ENCODE measurements around the gene TDP2. TPM values are rescaled to one million over a fixed set of nuclear protein-coding genes. Genes with fewer than 3 reads are reported as not detected.

TDP2 gene
- total and polyA plus RNA-seq, 2 donors (not counting 3 experiments of a cell fraction or from before 2014, with no cell fraction given) = 13.7 to 39.2 TPM

DNA sequence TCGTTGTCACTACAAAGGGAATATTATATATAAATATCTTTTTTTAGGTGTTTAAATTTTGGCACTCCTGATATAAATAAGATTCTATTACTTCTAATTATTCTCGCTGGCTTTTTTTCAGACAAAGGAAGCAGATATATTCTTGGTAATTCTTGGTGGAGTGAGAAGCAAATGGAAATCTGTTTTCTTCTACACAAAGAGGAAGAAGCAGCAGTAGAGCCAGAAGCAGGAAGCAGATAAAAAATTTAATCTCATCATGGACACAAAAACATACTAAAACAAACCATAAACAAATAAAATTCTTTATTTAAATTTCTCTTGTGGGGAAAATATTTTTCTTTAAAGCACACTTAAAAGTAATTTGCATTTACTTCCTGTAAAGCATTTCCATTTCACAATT, 17.0 kb downstream of the TDP2 start:
- POLR2A ChIA-PET = no interaction called here
- CTCF ChIA-PET = interaction anchor here (1.3 to 2.1 kb wide), 3 partner anchors 15 to 68 kb away, joined by 4 to 5 read pairs (median 4); partner anchors contain the start of genes ACOT13 and TDP2
- dilution Hi-C loops (cut with MboI; ENCODE audit: extremely low pct_ligation_motif_present, low sequenced_read_pairs) = no loop called here

DNA sequence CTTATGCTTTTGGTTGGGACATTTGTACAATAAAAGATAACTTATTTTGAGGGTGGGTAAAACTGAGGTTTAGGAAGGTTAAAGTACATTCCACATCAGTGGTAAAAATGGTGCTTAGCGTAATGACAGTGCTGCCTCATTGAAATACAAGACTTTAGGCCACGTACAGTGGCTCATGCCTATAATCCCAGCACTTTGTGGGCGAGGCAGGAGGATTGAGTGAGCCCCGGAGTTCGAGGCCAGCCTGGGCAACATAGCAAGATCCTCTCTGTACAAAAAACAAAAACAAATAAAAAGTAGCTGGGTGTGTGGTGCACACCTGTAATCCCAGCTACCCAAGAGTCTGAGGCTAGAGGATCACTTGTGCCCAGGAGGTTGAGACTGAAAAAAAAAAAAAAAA, 18.4 kb downstream of the TDP2 start:
- CTCF ChIA-PET = interaction anchor here (0.6 to 2.1 kb wide), 3 partner anchors 10 to 65 kb away, joined by 3 to 5 read pairs (median 5); partner anchors contain the start of genes ACOT13 and TDP2
- Histone ChIP-seq H3K27me3 (ENCODE audit: control insufficient read depth in 2 of 2, insufficient read depth in 2 of 2, low read length in 2 of 2) (peaks cover 3 to 11% of the 10 kb centered on the region in 2 experiments), H3K4me2 (ENCODE audit: insufficient read depth, low read length) (no peak overlapping the region), H3K79me2 (ENCODE audit: control insufficient read depth, insufficient read depth, low read length) (no peaks in the 10 kb centered on the region), H4K20me1 (replicated peaks; ENCODE audit: control insufficient read depth, extremely low read depth, insufficient read depth, low read length) (no peaks in the 10 kb centered on the region), H2AFZ (ENCODE audit: low read depth, low read length) (no peak overlapping the region), H3K9me3 (replicated peaks; ENCODE audit: control insufficient read depth, insufficient read depth, low read length) (no peaks in the 10 kb centered on the region), H3K4me3 (replicated peaks in 1 of 3; ENCODE audit: insufficient read depth in 1 of 3, low read depth in 1 of 3, low read length in 3 of 3) (no peak overlapping the region), H3K27ac (ENCODE audit: insufficient read depth, low read depth, low read length) (no peak overlapping the region), H3K9me1 (replicated peaks; ENCODE audit: control insufficient read depth, extremely low read depth, insufficient read depth, low read length) (no peaks in the 10 kb centered on the region), H3K36me3 (ENCODE audit: control insufficient read depth in 2 of 2, extremely low read depth in 1 of 2, insufficient read depth in 2 of 2, low read length in 2 of 2) (peaks cover 5 to 8% of the 10 kb centered on the region in 2 experiments), H3K9ac (replicated peaks; ENCODE audit: extremely low read depth, insufficient read depth, low read length) (no peak overlapping the region), H3K4me1 (ENCODE audit: control insufficient read depth, extremely low read depth, insufficient read depth, low read length) (peaks cover 9% of the 10 kb centered on the region)
- TF ChIP-seq JUN (IDR thresholded peaks at IDR 0.05; ENCODE audit: borderline replicate concordance, insufficient read depth, insufficient read length, low read depth) (no peak), GATA2 (IDR thresholded peaks at IDR 0.05; ENCODE audit: insufficient read depth, insufficient read length, low read depth, low read length) (no peak), FOS (IDR thresholded peaks at IDR 0.05; ENCODE audit: borderline replicate concordance, insufficient read depth, low read length) (no peak), POLR2A (IDR thresholded peaks at IDR 0.05; ENCODE audit: low read depth, low read length) (no peak), MYC (IDR thresholded peaks at IDR 0.05; ENCODE audit: low read depth, low read length) (no peak), POLR2AphosphoS5 (IDR thresholded peaks at IDR 0.05; ENCODE audit: insufficient read depth, low read depth, low read length) (no peak), EZH2 (IDR thresholded peaks at IDR 0.05; ENCODE audit: borderline replicate concordance, low read depth, low read length, severe bottlenecking) (no peak)
- TF ChIP-seq, protein P1, sequence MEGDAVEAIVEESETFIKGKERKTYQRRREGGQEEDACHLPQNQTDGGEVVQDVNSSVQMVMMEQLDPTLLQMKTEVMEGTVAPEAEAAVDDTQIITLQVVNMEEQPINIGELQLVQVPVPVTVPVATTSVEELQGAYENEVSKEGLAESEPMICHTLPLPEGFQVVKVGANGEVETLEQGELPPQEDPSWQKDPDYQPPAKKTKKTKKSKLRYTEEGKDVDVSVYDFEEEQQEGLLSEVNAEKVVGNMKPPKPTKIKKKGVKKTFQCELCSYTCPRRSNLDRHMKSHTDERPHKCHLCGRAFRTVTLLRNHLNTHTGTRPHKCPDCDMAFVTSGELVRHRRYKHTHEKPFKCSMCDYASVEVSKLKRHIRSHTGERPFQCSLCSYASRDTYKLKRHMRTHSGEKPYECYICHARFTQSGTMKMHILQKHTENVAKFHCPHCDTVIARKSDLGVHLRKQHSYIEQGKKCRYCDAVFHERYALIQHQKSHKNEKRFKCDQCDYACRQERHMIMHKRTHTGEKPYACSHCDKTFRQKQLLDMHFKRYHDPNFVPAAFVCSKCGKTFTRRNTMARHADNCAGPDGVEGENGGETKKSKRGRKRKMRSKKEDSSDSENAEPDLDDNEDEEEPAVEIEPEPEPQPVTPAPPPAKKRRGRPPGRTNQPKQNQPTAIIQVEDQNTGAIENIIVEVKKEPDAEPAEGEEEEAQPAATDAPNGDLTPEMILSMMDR (IDR thresholded peaks at IDR 0.05; ENCODE audit: extremely low read depth in 1 of 2, insufficient read depth in 1 of 2, low read depth in 1 of 2, low read length in 2 of 2) = no peak
- TF ChIP-seq, protein P2, sequence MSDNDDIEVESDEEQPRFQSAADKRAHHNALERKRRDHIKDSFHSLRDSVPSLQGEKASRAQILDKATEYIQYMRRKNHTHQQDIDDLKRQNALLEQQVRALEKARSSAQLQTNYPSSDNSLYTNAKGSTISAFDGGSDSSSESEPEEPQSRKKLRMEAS (IDR thresholded peaks at IDR 0.05; ENCODE audit: insufficient read depth, insufficient read length) = no peak
- intact Hi-C loops (cut with micrococcal nuclease) = no loop called here
- no TSS peak for BruUV-seq (replicated peaks)
- POLR2A ChIA-PET = no interaction called here
- DNase-seq (ENCODE audit: low read depth, low spot score) = no peak
- no peak for FAIRE-seq
- dilution Hi-C loops (cut with MboI; ENCODE audit: extremely low pct_ligation_motif_present, low sequenced_read_pairs) = no loop called here

More for the DNA sequence above, 17.0 kb downstream of the TDP2 start:
- H3K27ac ChIP-seq (ENCODE audit: insufficient read depth, low read depth, low read length) = no peak overlapping the region
- H3K36me3 ChIP-seq (ENCODE audit: control insufficient read depth in 2 of 2, extremely low read depth in 1 of 2, insufficient read depth in 2 of 2, low read length in 2 of 2) = peaks cover 5 to 9% of the 10 kb centered on the region in 2 experiments
- no peaks in the 10 kb centered on the region for H3K9me3 ChIP-seq (replicated peaks; ENCODE audit: control insufficient read depth, insufficient read depth, low read length)
- peaks cover 9% of the 10 kb centered on the region for H3K4me1 ChIP-seq (ENCODE audit: control insufficient read depth, extremely low read depth, insufficient read depth, low read length)
- intact Hi-C loops (cut with micrococcal nuclease) = no loop called here
- no peaks in the 10 kb centered on the region for H3K79me2 ChIP-seq (ENCODE audit: control insufficient read depth, insufficient read depth, low read length)
- no peak overlapping the region for H3K9ac ChIP-seq (replicated peaks; ENCODE audit: extremely low read depth, insufficient read depth, low read length)
- H3K27me3 ChIP-seq (ENCODE audit: control insufficient read depth in 2 of 2, insufficient read depth in 2 of 2, low read length in 2 of 2) = peaks cover 3 to 7% of the 10 kb centered on the region in 2 experiments
- no peaks in the 10 kb centered on the region for H4K20me1 ChIP-seq (replicated peaks; ENCODE audit: control insufficient read depth, extremely low read depth, insufficient read depth, low read length)
- TF ChIP-seq POLR2AphosphoS5 (IDR thresholded peaks at IDR 0.05; ENCODE audit: insufficient read depth, low read depth, low read length) (no peak), JUN (IDR thresholded peaks at IDR 0.05; ENCODE audit: borderline replicate concordance, insufficient read depth, insufficient read length, low read depth) (no peak), MYC (IDR thresholded peaks at IDR 0.05; ENCODE audit: low read depth, low read length) (no peak)
- H2AFZ ChIP-seq (ENCODE audit: low read depth, low read length) = no peak overlapping the region
- H3K9me1 ChIP-seq (replicated peaks; ENCODE audit: control insufficient read depth, extremely low read depth, insufficient read depth, low read length) = no peaks in the 10 kb centered on the region
- FAIRE-seq (no peak), DNase-seq (ENCODE audit: low read depth, low spot score) (no peak)
- H3K4me3 ChIP-seq (replicated peaks in 1 of 3; ENCODE audit: insufficient read depth in 1 of 3, low read depth in 1 of 3, low read length in 3 of 3) = no peak overlapping the region
- no TSS peak for BruUV-seq (replicated peaks)
- no peak overlapping the region for H3K4me2 ChIP-seq (ENCODE audit: insufficient read depth, low read length)
